HG03175 (cell line): ENCODE results near the gene ATXN1.

Experiments used
- ATAC-seq: cut with Tn5 transposase; IDR thresholded peaks from one replicate; pipeline ENCODE4 v1.9.1; 2021; ENCODE audit warnings: mild to moderate bottlenecking, moderate library complexity; ENCODE audit not compliant: unreplicated experiment

Gene ATXN1

GRCh38 chr6:16331384-16332174 lies 429.7 kb downstream of the ATXN1 start:
- peak; percentile 62 for ATAC-seq

DNA sequence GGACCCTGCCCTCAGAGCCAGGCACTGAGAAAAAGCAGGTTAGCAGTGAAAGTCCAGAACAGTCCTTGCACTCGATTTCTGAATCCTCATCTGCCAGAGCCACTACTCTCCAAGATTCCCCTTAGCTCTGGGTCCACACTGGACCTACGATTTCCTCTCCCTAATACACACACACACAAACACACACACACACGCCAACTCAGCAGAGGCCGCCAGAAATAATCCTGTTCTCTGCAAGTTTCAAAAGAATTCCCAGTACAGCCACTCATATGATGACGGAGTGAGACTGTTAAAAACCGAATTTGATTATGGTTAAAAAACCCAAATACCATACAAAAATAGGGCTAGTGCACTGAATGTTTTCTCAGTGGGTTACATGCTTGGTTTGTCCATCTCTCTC lies 432.0 kb downstream of the ATXN1 start:
- ATAC-seq: no peak

- no peak for ATAC-seq
Observed at GRCh38 chr6:16327777-16328325, 433.4 kb downstream of the ATXN1 start.

GRCh38 chr6:16326971-16327776 lies 434.1 kb downstream of the ATXN1 start:
- ATAC-seq: no peak

DNA sequence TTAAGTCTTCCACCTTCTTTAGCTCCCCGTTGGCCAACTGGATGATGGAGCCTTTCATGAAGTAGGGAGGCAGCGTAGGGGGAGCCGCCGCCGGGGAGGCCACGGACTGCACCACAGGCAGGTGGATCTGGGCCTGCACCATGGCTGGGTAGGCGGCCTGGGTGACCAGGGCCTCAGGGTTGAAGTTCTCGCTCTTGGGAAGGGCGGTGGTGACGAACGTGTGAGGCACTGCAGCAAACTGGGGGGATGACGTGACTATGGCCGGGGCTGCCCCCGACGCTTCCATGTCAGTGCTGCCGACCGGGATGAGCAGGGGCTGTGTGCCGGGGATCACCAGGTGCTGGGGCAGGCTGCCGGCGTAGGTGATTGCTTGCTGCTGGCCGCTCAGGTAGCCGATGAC lies 434.7 kb downstream of the ATXN1 start:
- ATAC-seq: no peak

DNA sequence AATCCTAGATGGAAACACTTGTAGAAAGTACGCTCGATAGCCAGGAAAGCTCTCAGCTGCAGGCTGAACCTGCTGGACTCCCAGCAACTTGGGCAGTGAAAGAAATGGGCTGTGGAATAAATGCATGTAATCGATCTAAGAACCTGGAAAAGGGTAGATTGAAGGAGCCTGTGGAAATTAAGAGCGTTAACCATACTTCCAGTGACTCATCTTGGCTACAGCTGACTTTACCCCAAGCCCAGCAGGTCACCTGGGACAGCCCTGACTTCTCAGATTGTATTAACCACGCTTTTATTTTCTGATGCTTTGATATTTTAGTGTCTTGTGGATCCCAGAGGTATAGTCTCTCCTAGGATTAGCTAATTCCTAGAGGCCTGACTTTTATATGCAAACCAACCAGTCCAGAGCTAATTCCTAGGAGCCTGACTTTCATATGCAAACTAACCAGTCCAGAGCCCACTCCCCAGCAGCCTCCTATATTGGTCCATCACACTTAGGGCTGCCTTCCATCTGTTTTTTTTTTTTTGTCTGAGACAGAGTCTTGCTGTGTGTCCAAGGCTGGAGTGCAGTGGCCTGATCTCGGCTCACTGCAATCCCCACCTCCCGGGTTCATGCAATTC lies 436.5 kb downstream of the ATXN1 start:
- ATAC-seq: no peak

DNA sequence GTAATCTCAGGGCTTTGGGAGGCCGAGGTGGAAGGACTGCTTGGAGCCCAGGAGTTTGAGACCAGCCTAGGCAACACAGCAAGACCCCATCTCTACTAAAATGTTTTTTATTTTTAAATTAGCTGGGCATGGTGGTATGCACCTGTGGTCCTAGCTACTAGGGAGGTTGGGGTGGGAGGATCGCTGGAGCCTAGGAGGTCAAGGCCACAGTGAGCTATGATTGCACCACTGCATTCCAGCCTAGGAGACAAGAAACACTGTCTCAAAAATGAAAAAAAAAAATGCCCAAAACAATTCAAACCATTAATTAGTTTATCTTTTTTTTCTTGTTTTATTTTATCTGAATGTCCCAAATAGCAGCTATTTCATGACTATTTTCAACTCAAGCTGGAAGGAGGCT lies 437.1 kb downstream of the ATXN1 start:
- ATAC-seq: no peak

- ATAC-seq: peak; percentile 80
Observed at GRCh38 chr6:16322666-16323312, 438.5 kb downstream of the ATXN1 start.

DNA sequence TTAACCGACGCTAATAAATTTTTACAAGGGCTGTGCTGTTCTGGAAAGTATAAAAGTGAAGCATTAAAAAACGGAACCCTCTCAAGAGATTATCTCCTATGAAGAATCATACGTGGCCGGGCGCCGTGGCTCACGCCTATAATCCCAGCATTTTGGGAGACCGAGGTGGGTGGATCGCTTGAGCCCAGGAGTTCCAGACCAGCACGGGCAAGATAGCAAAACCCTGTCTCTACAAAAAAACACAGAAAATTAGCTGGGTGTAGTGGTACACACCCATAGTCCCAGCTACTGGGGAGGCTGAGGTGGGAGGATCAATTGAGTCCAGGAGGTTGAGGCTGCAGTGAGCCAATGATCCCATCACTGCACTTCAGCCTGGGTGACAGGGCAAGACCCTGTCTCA lies 439.4 kb downstream of the ATXN1 start:
- ATAC-seq: no peak

GRCh38 chr6:16321341-16321710 lies 439.9 kb downstream of the ATXN1 start:
- ATAC-seq: no peak

- ATAC-seq: no peak
Observed at GRCh38 chr6:16320533-16321340, 440.5 kb downstream of the ATXN1 start.

GRCh38 chr6:16319813-16320532 lies 441.3 kb downstream of the ATXN1 start:
- ATAC-seq: peak; percentile 73

DNA sequence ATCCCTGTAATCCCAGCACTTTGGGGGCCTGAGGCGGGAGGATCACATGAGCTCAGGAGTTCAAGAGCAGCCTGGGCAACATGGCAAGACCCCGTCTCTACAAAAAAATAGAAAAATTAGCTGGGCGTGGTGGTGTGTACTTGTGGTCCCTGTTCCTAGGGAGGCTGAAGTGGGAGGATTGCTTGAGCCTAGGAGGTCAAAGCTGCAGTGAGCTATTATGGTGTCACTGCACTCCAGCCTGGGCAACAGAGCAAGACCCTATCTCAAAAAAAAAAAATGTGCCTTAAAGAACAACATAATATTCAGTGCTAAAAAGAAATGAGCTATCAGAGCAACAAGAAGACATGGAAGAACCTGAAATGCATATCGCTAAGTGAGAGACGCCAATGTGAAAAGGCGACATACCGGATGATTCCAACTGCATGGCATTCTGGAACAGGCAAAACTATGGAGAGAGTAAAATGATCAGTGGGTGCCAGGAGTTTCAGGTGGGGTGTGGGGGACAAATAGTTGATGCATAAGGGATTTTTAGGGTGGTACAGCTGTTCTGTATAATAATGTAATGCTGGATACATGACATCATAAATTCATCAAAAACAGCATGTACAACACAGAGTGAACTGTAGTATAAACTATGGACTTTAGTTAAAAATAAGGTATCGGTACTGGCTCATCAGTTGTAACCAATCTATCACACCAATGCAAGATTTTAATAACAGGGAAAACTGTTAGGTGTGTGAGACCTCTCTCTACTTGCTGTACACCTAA lies 442.1 kb downstream of the ATXN1 start:
- ATAC-seq: no peak

DNA sequence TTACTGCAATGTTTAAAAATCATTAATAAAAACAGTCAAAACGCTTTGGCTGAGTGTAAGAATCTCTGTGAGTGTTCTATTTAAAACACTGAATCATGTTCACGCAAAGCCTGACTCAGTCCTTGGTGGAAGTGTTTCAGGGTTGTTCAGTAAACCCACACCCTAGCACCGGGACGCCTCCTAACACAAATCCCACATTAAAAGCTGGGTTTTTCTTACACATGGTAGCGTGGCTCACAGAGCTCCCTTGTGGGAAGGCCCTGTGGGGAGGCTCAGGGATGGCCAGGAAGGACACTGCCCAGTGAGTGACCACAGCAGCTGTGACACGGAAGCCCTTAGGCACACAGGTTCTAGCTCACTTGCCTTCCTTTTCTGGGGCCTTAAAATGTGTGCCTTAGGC lies 442.7 kb downstream of the ATXN1 start:
- ATAC-seq: no peak

GRCh38 chr6:16316741-16317251 lies 444.5 kb downstream of the ATXN1 start:
- no peak for ATAC-seq

GRCh38 chr6:16314296-16314695 lies 447.0 kb downstream of the ATXN1 start:
- ATAC-seq: no peak

- no peak for ATAC-seq
Observed at GRCh38 chr6:16313732-16314131, 447.5 kb downstream of the ATXN1 start.

GRCh38 chr6:16311763-16312162 lies 449.5 kb downstream of the ATXN1 start:
- ATAC-seq: no peak

GRCh38 chr6:16306334-16306733 lies 454.9 kb downstream of the ATXN1 start:
- ATAC-seq: no peak
